22Rv1 (cell line): ENCODE measurements around the gene ALKBH1.

ENCODE experiments used
- ZFX ChIP-seq: fragments of 450-650 bp; IDR thresholded peaks from 2 replicates; pipeline ENCODE4 v1.6.1; 2017; ENCODE audit warnings: antibody characterized with exemption, borderline replicate concordance
- TF ChIP-seq, protein P1 (sequence below): fragments of 450-650 bp; IDR thresholded peaks from 2 replicates; pipeline ENCODE4 v1.5.1; 2017; ENCODE audit warnings: mild to moderate bottlenecking

DNA sequence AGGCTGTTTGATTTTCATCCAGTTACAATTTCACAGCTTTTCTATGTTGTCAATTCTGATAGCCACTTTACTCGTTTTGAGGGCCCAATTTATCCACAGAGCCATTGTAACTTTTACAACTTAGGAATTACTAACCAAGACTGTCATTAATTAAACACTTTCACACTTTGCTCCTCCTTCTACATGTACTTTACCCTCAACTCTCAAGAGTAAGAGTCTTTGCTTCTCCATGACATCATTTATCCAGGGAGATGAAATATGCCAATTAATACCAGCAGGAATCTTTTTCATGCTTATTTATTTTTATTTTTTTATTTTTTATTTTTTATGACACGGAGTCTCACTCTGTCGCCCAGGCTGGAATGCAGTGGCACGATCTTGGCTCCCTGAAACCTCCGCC lies 13.6 kb upstream of the ALKBH1 start:
- TF ChIP-seq, protein P1, sequence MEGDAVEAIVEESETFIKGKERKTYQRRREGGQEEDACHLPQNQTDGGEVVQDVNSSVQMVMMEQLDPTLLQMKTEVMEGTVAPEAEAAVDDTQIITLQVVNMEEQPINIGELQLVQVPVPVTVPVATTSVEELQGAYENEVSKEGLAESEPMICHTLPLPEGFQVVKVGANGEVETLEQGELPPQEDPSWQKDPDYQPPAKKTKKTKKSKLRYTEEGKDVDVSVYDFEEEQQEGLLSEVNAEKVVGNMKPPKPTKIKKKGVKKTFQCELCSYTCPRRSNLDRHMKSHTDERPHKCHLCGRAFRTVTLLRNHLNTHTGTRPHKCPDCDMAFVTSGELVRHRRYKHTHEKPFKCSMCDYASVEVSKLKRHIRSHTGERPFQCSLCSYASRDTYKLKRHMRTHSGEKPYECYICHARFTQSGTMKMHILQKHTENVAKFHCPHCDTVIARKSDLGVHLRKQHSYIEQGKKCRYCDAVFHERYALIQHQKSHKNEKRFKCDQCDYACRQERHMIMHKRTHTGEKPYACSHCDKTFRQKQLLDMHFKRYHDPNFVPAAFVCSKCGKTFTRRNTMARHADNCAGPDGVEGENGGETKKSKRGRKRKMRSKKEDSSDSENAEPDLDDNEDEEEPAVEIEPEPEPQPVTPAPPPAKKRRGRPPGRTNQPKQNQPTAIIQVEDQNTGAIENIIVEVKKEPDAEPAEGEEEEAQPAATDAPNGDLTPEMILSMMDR, result no peak
- no peak for TF ChIP-seq ZFX
